DMS 273 (cell line): ENCODE measurements around the gene LPIN3.
"Not testable (repeated sequence)": the region's sequence is repeated elsewhere in the genome, so short reads cannot be mapped to it uniquely, and the experiment has no call there.

ENCODE experiments used
- DNase-seq: peaks from one replicate; lab custom pipeline; 2025; ENCODE audit not compliant: unreplicated experiment; lab: John Stamatoyannopoulos, UW

The LPIN3 gene

DNA sequence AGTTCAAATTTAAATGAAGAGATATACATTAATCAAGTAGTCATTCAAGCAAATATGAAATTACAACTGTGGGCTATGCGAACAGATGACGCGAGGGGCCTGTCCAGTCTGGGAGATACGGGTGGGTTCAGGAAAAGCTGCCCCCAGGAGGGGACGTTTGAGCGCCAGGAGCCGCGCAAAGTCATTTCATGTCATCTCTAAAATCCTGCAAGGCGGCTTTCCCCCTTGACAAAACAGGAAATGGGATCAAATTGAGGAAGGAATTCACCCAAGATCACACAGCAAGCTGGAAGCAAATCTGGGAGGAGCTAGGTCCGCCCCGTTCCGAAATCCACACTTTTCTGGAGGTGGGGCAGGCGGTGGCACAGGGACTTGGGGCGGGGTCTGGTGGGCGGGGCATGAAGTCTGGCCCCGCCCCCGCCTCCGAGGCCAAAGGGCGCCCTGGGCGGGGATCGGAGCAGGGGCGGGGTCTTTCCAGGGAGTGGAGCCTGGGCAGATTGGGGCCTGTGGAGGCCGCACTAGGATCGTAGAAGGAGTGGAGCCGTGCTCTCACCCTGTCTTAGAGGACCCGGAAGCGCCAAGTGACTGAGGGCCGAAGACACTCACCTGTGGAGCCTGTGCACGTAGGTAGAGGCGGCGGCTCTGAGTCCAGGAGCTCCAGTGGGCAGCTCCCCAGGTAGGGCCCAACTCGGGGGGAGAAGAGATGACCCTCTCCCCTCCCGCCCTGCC, at the start of gene LPIN3:
Gene LPIN3 (plus strand): TSS at position 495 of the 729 bp plus-strand sequence. CDS start 4,983 bp downstream, outside the sequence.
- peak; percentile 87 for DNase-seq

GRCh38 chr20:41293269-41294037, 47.2 kb upstream of the LPIN3 start:
- DNase-seq: peak; percentile 36

- DNase-seq: no peak
Measured at GRCh38 chr20:41299899-41300298, 40.7 kb upstream of the LPIN3 start.

DNA sequence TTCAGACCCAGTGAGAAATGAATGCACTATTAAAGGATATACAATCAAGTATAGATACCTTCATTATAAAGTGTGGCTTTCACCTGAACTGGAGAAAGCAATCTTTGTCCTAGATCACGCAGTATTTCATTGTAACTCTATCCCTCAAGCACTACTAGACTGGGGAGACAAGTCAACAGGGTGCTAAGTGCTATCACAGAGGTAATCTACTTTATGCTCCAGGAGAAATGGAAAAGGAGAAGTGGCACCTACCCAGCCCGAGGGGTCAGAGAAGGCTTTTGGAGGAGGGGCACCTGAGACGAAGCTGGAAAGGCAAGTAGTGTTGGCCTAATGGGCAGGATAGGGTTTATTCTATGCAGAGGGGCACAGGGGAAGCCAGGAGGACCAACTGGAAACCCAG, 40.2 kb upstream of the LPIN3 start:
- DNase-seq: no peak

GRCh38 chr20:41300886-41301285, 39.7 kb upstream of the LPIN3 start:
- no peak for DNase-seq

DNA sequence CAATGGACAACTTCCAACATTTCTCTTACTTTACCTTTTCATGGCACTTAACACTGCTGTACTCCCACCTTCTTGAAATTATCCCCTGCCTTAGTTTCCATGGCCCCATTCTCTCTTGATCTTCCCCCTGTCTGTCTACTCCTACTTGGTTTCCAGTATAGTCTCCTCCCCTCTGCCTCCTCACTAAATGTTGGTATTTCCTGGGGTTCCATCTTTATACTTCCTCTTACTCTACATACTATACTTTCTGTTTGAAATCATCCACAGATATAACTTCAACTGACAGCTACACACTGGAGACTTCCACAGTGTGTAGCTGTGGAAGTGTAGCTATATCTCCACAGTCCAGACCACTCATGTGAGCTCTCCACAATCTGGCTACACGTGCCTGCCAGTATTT, 36.6 kb upstream of the LPIN3 start:
- no peak for DNase-seq

DNA sequence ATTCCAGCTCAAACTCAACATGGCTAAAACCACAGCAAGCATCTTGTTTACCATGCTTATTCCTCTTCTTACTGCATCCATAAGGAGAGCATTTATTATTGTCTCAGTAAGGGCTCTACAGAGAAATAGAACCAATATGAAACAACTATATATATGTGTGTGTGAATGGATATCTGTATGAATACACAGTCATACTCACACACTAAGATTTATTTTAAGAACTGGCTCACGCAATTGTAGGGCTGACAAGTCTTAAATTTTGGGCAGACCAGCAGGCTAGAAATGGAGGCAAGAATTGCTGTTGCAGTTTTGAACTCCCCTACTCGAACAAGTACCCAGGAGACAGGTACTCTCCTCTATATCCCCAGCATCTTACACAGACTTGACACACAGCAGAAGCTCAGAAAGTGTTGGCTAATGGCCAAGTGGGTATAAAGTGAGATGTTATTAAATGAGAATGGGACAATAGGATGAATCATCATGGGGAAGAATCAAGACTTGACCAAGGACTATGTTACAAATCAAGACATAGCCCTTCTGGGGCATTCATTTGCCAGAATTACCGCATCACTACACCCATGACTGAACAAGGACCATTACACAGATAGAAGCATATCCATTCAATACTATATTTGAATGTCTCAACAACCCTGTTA, 36.1 kb upstream of the LPIN3 start:
- no peak for DNase-seq

- no peak for DNase-seq
Measured at GRCh38 chr20:41306061-41306727, 34.4 kb upstream of the LPIN3 start.

DNA sequence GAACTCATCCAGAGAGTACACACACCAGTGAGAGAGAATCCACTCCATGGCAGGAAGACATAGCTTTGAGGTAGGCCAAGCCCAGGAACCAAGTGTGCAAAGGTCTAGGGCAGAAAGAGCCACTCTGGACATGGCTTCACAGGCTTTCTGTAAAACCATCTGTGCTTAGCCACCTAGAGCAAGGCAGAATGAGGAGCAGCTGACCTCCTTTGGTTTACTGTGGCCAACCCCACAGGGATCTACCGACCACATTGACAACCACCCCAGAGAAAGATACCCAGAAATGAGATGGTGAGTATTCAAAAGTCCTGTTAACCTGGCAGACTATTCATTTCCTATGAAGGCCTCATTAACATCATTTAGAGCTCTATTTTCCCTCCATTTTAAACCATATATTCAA, 33.6 kb upstream of the LPIN3 start:
- DNase-seq: no peak

GRCh38 chr20:41308290-41308711, 32.3 kb upstream of the LPIN3 start:
- no peak for DNase-seq

GRCh38 chr20:41308726-41309413, 31.8 kb upstream of the LPIN3 start:
- DNase-seq: no peak

- DNase-seq: no peak
Measured at GRCh38 chr20:41309817-41310216, 30.8 kb upstream of the LPIN3 start.

DNA sequence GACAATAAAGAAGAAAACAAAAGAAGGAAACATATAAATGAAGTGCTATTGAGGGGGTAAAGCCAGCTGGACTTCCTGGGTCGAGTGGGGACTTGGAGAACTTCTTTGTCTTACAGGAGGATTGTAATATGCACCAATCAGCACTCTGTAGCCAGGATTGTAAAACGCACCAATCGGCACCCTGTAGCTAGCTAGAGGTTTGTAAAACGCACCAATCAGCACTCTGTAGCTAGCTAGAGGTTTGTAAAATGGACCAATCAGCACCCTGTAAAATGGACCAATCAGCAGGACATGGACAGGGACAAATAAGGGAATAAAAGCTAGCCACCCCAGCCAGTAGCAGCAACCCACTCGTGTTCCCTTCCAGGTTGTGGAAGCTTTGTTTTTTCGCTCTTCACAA, 28.6 kb upstream of the LPIN3 start:
- not testable (repeated sequence) for DNase-seq

GRCh38 chr20:41314386-41314785, 26.2 kb upstream of the LPIN3 start:
- no peak for DNase-seq

GRCh38 chr20:41316051-41316450, 24.6 kb upstream of the LPIN3 start:
- peak; percentile 27 for DNase-seq

DNA sequence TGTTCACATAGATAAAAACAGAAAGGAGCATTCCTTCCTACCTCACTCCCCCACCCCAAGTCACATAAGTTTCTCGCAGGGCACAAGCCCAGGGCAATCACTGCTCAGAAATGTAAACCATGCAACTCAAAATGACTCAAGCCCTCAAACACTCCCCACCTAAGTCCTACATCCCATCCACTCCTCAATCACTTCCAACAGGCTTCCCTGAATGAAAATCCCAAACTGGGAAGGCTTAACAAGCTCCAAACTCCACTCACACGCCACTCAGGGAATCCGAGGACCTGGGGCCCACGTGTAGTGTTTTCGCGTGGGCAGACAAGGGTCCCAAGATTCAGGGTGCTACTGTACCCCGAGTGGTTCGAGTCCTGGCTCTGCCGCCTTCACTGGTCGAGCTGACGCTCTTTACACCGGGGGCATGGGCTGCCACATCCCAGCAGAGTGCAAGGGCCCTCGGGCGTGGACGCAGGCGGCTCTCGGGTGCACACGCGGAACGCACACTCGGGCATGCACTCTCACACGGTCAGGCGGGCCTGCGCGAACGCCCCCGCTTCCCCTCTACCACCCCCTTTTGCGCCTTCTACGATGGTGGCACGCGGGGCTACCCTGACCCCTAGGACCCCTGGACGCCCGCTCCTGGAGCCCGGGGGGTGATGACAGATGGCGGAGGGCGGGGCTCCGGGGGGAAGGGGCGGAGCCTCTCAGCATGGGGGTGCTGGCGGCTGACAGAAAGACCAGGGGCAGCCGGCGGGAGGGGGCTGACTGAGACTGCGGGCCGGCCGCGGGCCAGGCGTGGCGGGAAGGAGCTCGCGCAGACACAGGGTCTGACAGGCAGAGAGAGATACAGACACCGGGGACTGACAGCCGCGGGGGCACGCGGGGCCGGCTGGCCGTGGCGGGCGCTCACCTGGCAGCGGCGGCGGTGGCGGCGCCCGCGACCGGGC, 23.7 kb upstream of the LPIN3 start:
- DNase-seq: peak; percentile 88

DNA sequence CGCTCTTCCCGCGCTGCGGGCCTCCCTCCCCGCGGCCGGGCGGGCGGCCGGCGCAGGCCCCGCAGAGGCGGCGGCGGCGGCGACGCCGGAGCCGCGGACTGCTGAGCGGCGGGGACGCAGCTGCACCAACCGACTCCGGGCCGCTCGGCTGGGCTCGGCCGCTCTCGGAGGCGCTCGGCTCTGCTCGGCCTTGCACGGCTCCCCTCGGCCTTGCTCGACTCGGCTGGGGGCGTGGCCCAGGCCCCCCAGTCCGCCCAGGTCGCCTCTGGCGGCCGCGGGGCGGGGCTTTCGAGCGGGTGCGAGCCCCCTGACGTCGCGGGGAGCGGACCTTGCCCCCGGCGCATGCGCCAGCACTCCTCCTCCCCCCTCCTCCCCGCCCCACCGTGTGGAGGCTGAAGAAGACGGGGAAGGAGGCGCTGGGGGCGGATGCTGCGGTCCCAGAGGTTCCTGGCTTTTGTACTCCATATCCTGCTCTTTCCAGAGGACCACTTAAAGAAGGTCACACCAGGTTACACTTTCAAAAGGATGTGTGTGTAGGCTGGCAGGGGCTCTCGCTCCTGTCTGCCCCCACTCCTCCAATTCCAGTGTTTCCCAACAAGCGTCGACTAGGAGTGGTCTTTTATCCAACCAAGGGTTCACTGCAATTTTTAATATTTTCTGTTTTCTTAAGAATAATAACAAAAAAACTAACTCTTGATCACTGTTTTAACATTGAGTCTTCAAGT, 22.9 kb upstream of the LPIN3 start, which contains the start of gene ZHX3:
Gene ZHX3 (minus strand): TSS at position 186 of the 725 bp plus-strand sequence. CDS start 112,815 bp downstream, outside the sequence.
- DNase-seq: peak; percentile 99

DNA sequence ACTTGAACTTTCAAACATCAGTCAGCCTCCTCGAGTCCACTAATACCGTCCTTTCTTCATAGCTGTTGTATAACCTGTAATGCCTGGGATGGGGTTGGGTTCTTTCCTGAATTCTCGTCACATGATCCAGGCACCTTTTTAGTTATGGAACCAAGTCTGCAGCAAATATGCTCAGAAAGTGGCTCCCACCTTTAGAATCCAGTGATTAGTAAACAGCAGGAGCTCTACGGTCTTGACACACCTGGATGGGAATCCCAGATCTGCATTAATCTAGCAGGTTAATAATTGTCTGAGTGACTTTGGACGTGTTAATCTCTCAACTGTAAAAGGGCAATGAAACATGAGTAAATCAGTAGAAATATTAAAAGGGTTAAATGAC, 22.4 kb upstream of the LPIN3 start:
- DNase-seq: no peak

GRCh38 chr20:41320441-41320840, 20.2 kb upstream of the LPIN3 start:
- DNase-seq: no peak
